HFF-Myc (cell line): Measurements from ENCODE around the gene MPDZ.

ENCODE experiments used
- DNase-seq: peaks from one replicate; pipeline ENCODE4 v3.0.0-alpha.2; 2011; ENCODE audit warnings: low read depth; ENCODE audit errors: extremely low read depth
- H3K4me3 ChIP-seq: replicated peaks from 2 replicates; pipeline ENCODE4 v1.5.1; 2011; ENCODE audit warnings: low read depth, mild to moderate bottlenecking, control low read depth, low read length
- TF ChIP-seq, protein P1 (sequence below): IDR thresholded peaks from 2 replicates; pipeline ENCODE4 v1.5.1; 2012; ENCODE audit warnings: mild to moderate bottlenecking, low read depth, low read length, control low read depth; ENCODE audit errors: missing control alignments

The MPDZ gene

DNA sequence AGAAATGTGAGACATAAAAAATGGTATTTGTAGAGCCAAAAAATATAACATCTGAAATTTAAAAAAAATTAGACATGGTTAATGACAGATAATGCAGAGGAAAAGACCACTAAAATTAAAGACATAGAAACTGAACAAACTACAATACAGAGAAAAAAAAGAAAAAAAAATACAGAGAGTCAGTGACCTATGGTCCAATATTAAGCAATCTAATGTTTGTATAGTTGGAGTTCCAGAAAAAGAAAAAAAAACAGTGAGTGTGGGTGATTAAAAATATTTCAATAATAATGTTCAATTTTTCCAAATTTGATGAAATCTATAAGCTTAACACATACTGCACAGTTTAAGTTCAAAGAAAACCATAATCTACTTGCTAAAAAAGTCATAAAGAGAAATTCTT is 207.6 kb downstream of the MPDZ start:
- no peak overlapping the region for H3K4me3 ChIP-seq
- DNase-seq: no peak
- TF ChIP-seq, protein P1, sequence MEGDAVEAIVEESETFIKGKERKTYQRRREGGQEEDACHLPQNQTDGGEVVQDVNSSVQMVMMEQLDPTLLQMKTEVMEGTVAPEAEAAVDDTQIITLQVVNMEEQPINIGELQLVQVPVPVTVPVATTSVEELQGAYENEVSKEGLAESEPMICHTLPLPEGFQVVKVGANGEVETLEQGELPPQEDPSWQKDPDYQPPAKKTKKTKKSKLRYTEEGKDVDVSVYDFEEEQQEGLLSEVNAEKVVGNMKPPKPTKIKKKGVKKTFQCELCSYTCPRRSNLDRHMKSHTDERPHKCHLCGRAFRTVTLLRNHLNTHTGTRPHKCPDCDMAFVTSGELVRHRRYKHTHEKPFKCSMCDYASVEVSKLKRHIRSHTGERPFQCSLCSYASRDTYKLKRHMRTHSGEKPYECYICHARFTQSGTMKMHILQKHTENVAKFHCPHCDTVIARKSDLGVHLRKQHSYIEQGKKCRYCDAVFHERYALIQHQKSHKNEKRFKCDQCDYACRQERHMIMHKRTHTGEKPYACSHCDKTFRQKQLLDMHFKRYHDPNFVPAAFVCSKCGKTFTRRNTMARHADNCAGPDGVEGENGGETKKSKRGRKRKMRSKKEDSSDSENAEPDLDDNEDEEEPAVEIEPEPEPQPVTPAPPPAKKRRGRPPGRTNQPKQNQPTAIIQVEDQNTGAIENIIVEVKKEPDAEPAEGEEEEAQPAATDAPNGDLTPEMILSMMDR: no peak

DNA sequence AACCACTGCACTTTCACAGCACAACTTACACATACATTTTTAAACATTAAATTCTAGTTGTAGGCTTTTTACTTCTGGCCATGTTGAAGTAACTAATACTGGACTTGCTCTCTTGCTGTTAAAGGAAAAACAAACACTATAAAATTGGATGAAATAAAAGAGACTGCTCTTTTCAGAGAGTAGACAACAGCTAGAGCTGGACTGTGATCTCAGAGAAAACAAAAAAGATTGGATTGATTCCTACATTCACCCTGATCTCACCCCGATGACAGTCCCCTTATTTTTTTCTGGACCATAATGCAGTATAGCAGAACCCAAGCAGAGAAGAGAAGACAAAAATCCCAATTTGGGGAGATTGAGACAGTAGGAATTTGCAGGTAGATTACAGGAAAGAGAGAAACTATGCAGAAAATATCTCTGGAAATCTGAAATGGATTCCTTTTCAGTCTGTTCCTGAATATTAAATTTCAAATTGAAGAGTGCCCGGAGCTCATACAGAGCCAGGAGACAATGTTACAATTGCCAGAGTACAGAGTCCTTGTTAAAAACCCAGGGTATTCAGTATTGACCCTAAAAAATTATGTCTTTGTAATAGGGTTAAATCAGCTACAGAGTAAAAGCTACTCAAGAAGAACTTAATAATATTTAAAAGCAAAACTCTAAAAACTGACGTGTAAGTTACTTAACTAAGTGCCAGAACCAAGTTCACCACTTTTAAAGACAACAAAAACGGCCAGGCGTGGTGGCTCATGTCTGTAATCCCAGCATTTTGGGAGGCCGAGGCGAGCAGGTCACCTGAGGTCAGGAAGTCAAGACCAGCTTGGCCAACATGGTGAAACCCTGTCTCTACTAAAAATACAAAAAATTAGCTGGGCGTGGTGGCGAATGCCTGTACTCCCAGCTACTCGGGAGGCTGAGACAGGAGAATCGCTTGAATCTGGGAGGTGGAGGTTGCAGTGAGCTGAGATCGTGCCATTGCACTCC is 208.6 kb downstream of the MPDZ start:
- DNase-seq: no peak
- H3K4me3 ChIP-seq: no peak overlapping the region
- TF ChIP-seq, protein P1: no peak

DNA sequence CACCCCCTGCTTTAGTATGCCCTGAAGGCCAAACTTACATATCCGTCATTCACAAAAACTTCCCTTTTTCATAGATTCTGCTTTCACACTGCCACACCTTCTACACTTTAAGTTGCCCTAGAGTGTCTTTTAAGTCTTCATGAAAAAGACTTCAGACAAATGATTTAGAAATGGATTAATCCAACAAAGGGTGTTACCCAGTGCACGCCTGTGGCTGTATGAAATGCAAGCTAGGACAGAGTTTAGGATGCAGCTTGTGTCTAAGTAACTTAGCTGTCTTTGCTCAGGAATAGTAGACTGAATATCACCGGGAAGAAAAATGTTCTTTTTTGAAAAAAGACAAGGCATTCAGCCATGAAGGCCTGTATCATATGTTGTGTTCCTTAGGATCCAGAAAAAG is 210.0 kb downstream of the MPDZ start:
- no peak for DNase-seq
- H3K4me3 ChIP-seq: no peak overlapping the region
- TF ChIP-seq, protein P1: no peak

DNA sequence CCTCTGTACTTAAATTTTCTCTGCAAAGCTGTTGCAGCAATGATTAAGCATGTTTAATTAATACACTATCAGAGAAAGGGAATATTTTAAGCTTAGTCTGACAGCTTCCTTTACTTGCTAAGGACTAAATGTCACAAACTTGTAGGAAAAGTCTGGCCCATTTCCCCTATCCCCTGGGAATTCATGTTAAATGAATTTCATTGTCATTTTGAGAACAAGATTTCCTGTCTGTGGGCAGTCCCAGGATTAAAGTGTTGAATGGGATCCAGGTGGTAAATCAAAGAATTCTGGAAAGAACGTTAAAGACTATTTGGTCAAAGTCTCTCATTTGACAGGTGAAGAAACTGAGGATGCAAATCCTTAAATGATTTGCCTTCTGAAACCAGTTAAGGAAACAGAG is 214.8 kb downstream of the MPDZ start:
- DNase-seq: no peak
- TF ChIP-seq, protein P1: no peak
- H3K4me3 ChIP-seq: no peak overlapping the region

DNA sequence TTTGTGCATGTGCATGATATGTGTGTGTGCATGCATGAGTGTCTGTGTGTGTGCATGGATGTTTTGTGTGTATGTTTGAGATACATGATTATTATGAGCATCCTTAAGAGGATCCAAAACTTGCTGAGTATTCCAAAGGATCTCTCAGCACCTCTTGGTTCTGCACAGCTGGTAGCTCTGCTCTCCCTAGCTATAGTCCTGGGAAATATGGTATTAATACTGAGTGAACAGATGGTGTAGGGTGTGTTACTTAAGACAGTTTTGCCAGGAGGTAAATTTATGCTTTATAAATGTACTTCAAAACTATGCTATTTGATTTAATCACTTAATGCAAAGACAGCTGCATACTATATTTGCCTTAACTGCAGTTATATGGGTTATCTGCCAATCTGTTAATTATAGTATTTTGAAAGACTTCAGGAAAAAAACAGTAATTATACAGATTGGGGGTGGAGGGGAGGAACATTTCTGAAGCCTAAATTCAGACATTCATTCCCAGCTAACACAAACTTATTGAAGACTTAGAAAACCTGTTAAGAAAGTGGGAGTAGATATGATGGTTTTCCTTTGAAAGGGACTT is 215.5 kb downstream of the MPDZ start:
- DNase-seq: no peak
- TF ChIP-seq, protein P1: no peak
- no peak overlapping the region for H3K4me3 ChIP-seq

DNA sequence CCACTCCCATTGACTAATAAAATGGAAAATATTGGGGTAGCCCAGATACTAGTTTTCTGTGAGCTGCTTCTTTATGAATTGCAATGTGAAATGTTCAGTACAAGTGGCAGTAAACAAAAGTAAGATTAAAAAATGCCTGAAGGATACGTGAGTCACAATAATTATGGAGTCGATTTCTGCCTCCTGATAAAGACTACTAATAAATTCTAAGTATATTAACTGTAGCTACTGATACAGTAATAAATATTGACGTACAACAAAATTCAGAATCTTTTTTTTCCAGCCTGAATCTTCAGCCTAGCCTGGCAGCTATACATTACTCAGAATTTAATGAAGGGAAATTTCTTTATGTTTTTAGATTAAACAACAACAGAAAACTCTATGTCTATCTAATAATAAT is 218.1 kb downstream of the MPDZ start:
- no peak for DNase-seq
- TF ChIP-seq, protein P1: no peak
- H3K4me3 ChIP-seq: no peak overlapping the region
